Retinal pigment epithelial cell (primary cell): ENCODE data around the gene RUSF1.
"Not testable (repeated sequence)": the region's sequence is repeated elsewhere in the genome, so short reads cannot be mapped to it uniquely, and the experiment has no call there.

Experiments
- DNase-seq: peaks from one replicate; pipeline ENCODE4 v3.0.0-alpha.2; 2010; ENCODE audit warnings: low read depth
- H3K4me3 ChIP-seq: 2 replicates; pipeline ENCODE4 v1.5.1; 2011; ENCODE audit warnings: mild to moderate bottlenecking, low read length, control low read depth, moderate library complexity
- TF ChIP-seq, protein P1 (sequence below): conservative IDR thresholded peaks from 2 replicates; pipeline ENCODE4 v1.5.1; 2011; ENCODE audit warnings: low read depth, low read length, control low read depth, inconsistent platforms

The RUSF1 gene

DNA sequence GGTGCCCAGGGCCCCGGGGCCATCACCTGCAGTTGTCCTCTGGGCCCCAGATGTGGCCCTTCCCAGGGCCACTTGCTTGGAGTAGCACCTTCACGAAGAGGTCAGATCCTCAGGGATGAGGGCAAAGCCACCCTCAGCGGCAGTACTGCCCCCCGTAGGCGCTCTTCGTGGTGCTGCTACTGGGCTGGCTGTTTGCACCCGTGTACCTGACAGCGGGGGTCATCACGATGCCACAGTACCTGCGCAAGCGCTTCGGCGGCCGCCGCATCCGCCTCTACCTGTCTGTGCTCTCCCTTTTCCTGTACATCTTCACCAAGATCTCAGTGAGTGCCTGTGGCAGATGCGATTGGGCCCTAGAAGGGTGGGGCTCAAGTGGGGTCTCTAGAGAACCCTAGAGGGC is 22.6 kb downstream of the RUSF1 start:
- TF ChIP-seq, protein P1, sequence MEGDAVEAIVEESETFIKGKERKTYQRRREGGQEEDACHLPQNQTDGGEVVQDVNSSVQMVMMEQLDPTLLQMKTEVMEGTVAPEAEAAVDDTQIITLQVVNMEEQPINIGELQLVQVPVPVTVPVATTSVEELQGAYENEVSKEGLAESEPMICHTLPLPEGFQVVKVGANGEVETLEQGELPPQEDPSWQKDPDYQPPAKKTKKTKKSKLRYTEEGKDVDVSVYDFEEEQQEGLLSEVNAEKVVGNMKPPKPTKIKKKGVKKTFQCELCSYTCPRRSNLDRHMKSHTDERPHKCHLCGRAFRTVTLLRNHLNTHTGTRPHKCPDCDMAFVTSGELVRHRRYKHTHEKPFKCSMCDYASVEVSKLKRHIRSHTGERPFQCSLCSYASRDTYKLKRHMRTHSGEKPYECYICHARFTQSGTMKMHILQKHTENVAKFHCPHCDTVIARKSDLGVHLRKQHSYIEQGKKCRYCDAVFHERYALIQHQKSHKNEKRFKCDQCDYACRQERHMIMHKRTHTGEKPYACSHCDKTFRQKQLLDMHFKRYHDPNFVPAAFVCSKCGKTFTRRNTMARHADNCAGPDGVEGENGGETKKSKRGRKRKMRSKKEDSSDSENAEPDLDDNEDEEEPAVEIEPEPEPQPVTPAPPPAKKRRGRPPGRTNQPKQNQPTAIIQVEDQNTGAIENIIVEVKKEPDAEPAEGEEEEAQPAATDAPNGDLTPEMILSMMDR: no peak
- no peak overlapping the region for H3K4me3 ChIP-seq
- no peak for DNase-seq

DNA sequence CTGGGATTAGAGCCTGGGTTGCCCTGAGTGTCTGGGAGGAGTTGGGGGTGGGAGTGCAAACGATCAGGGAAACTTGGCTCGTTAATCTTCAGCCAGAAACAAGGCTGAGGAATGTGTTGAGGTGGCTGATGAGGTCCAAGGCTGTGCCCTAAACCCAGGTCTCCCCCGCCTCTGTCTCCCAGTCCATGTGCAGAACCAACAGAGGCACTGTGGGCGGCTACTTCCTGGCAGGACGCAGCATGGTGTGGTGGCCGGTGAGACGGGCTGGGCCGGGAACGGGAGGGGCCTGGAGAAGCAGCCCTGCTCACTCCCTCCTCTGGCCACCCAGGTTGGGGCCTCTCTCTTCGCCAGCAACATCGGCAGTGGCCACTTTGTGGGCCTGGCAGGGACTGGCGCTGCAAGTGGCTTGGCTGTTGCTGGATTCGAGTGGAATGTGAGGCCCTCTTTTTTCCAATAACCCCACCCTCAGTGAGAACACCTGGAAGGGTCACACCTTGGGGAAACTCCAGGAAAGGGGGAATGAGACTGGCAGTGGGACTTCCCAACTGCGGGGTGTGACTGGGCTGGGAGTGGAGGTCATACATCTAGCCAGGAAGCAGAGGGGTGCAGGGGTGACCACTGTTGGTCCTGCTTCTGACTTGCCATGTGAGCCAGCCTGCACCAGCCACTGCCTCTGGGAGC is 23.6 kb downstream of the RUSF1 start:
- DNase-seq: no peak
- no peak overlapping the region for H3K4me3 ChIP-seq
- TF ChIP-seq, protein P1: no peak

DNA sequence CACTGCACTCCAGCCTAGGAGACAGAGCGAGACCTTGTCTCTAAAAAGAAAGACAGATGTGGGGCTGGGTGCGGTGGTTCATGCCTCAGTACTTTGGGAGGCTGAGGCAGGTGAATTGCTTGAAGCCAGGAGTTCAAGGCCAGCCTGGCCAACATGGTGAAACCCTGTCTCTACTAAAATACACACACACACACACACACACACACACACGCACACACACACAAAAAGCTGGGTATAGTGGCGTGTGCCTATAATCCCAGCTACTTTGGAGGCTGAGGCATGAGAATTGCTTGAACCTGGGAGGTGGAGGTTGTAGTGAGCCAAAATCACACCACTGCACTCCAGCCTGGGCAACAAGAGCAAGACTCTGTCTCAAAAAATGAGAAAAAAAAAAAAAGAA is 24.1 kb downstream of the RUSF1 start:
- H3K4me3 ChIP-seq, DNase-seq: not testable (repeated sequence)

DNA sequence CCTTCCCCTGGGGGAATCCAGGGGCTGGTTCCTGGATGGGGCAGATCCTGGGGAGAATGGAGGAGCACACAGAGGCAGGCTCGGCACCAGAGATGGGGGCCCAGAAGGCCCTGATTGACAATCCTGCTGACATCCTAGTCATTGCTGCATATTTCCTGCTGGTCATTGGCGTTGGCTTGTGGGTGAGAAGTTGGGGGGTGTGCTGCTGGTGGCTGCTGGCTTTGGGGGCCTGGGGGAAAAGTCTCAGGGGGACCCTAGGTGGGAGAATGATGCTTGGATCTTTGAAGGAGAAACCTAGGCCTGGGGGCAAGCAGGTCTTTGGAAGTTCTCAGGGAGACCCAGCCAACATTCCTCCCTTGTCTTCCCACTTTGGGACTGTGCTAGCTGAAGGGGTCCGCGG is 25.1 kb downstream of the RUSF1 start, which contains the start of gene SLC5A2:
SLC5A2 (plus strand) TSS at position 43 of the 400 bp plus-strand sequence; CDS start at position 57, 14 bp downstream.
- DNase-seq: no peak
- TF ChIP-seq, protein P1: no peak
- H3K4me3 ChIP-seq: no peak within 1 kb of the TSS

DNA sequence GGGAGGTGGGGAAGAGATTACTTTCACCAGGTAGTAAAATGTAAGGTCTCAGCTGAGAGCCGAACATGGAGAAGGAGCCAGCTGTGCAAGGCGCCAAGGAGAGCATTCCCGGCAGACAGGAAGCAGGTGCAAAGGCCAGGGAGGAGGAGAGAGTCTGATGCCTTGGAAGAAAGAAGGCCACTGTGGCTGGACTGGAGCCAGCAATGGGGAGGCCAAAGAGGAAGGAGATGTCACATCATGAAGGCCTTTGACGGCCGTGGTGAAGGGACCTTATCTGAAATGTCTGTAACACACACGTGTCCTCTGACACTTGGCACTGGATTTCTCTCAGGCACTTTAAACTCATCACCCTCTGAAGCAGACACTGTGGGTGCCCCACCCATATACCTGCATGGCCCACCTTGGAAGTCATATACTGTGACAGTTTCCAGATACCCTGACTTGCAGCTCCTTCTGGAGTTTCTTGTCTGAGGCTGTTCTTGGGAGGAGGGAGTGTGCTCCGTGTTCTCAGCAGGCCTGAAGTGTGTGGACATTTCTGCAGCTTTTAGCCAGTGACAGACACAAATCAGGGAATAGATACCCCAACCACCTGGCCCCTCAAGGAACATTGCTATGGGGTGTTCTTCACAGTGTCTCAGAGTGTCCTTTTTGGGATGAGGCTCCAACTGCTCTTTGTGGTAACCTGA is 27.2 kb downstream of the RUSF1 start:
- no peak for DNase-seq
- no peak overlapping the region for H3K4me3 ChIP-seq
- TF ChIP-seq, protein P1: no peak

DNA sequence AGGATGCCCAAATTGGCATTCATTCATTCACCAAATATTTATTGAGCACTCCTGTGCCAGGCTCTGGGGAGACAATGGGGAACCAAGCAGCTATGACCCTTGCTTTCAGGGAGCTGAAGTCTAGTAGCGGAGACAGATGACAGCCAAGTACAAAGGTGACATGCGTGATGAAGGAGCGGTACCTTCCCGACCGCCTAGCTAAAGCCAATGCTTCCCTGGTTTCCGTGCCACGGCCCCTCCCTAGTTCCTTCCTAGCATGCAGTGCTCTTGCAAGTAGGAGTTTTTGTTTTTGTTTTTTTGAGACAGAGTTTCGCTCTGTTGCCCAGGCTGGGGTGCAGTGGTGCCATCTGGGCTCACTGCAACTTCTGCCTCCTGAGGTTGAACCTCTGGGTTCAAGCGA is 28.4 kb downstream of the RUSF1 start:
- no peak overlapping the region for H3K4me3 ChIP-seq
- DNase-seq: no peak
- TF ChIP-seq, protein P1: no peak

DNA sequence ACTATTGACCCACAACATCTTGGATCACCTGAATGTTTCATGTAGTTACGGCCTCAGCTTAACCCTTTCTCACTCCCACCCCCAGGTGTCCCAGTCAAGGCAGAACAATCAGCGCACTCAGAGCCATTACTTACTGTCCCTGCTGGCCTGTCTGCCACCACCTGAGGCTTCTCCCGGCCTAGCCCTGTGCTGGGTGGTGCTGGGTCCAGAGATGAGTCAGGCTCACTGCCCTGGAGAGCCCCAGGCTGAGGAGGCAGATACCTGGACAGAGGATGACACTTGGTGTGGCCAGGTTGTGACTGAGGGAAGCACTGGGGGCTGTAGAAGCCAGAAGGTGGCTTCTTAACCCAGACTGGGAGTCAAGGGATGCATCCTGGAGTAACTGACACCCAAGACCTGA is 29.2 kb downstream of the RUSF1 start:
- DNase-seq: no peak
- H3K4me3 ChIP-seq: no peak overlapping the region
- TF ChIP-seq, protein P1: no peak
